DOHH2 (cell line): Measurements from ENCODE around the gene IQCB1.

ENCODE experiments used
- CTCF ChIP-seq: fragments of 200-600 bp; sonication (generic); IDR thresholded peaks from one replicate; pipeline ENCODE4 v1.5.1; 2014; ENCODE audit warnings: antibody characterized with exemption, mild to moderate bottlenecking, low read depth, low read length; ENCODE audit not compliant: poor library complexity, severe bottlenecking
- EZH2phosphoT487 ChIP-seq: fragments of 200-600 bp; sonication (generic); IDR thresholded peaks from 2 replicates; pipeline ENCODE4 v1.6.1; 2017; ENCODE audit warnings: borderline replicate concordance, mild to moderate bottlenecking, antibody characterized with exemption, low read length, moderate library complexity, mixed read lengths

GRCh38 chr3:121818578-121818977, 16.3 kb downstream of the IQCB1 start:
- TF ChIP-seq CTCF (no peak), EZH2phosphoT487 (no peak)
